PC-9 (cell line): ENCODE data around the gene MAGEB10. TPM values are rescaled to one million over a fixed set of nuclear protein-coding genes. Genes with fewer than 3 reads are reported as not detected.

Experiments used
- BruUV-seq: library from RNA; stranded (reverse); fragments of 400-500 nt; replicated peaks from 2 replicates; lab custom pipeline; 2021; lab: Mats Ljungman, UMichigan
- CTCF ChIA-PET: fragments of 300-600 bp; sonication (Branson Sonifier 250); formaldehyde crosslinking; loops from one replicate; lab custom pipeline; 2022; ENCODE audit warnings: antibody characterized with exemption; lab: Charles Lee
- POLR2A ChIA-PET: fragments of 300-600 bp; sonication (Branson Sonifier 250); formaldehyde crosslinking; loops from one replicate; lab custom pipeline; 2022; ENCODE audit warnings: antibody characterized with exemption; ENCODE audit not compliant: unreplicated experiment; lab: Charles Lee
- DNase-seq, 2 experiments: peaks; one replicate each; pipeline versions ENCODE4 v3.0.0 to v3.0.0-alpha.2; 2015 to 2022; ENCODE audit warnings: mixed read lengths in 1 of 2
- H2AFZ ChIP-seq: fragments of 200-600 bp; sonication (generic); 2 replicates; pipeline ENCODE4 v1.8.1; 2017; ENCODE audit warnings: antibody characterized with exemption
- H3F3A ChIP-seq: fragments of 200-600 bp; sonication (generic); 2 replicates; pipeline ENCODE4 v1.8.1; 2017; ENCODE audit warnings: antibody characterized with exemption, mild to moderate bottlenecking, low read depth; ENCODE audit not compliant: insufficient read depth
- H3K27ac ChIP-seq: fragments of 200-600 bp; sonication (generic); 2 replicates; pipeline ENCODE4 v1.6.1; 2016; ENCODE audit warnings: mixed run types
- H3K27me3 ChIP-seq: fragments of 200-600 bp; sonication (generic); 2 replicates; pipeline ENCODE4 v1.6.1; 2016; ENCODE audit warnings: low read depth, mixed run types; ENCODE audit not compliant: insufficient read depth
- H3K36me3 ChIP-seq: fragments of 200-600 bp; sonication (generic); 2 replicates; pipeline ENCODE4 v1.6.1; 2016; ENCODE audit warnings: low read depth, mixed run types
- H3K4me1 ChIP-seq: fragments of 200-600 bp; sonication (generic); replicated peaks from 2 replicates; pipeline ENCODE4 v1.6.1; 2016; ENCODE audit warnings: mixed run types; ENCODE audit not compliant: insufficient read depth
- H3K4me2 ChIP-seq: fragments of 200-600 bp; sonication (generic); 2 replicates; pipeline ENCODE4 v1.6.1; 2017; ENCODE audit warnings: mixed run types
- H3K4me3 ChIP-seq: fragments of 200-600 bp; sonication (generic); 2 replicates; pipeline ENCODE4 v1.6.1; 2016; ENCODE audit warnings: mixed run types
- H3K79me2 ChIP-seq: fragments of 200-600 bp; sonication (generic); 2 replicates; pipeline ENCODE4 v1.6.1; 2017; ENCODE audit warnings: low read depth, mixed run types
- H3K9me2 ChIP-seq: fragments of 200-600 bp; sonication (generic); 2 replicates; pipeline ENCODE4 v1.8.1; 2017; ENCODE audit warnings: mild to moderate bottlenecking; ENCODE audit not compliant: insufficient read depth
- H3K9me3 ChIP-seq: fragments of 200-600 bp; sonication (generic); 2 replicates; pipeline ENCODE4 v1.8.1; 2016; ENCODE audit warnings: low read depth; ENCODE audit not compliant: insufficient read depth
- H4K20me1 ChIP-seq: fragments of 200-600 bp; sonication (generic); 2 replicates; pipeline ENCODE4 v1.8.1; 2017; ENCODE audit not compliant: insufficient read depth
- EZH2 ChIP-seq: fragments of 200-600 bp; sonication (generic); IDR thresholded peaks from 2 replicates; pipeline ENCODE4 v1.8.0; 2017; ENCODE audit warnings: antibody characterized with exemption, low read depth
- intact Hi-C: fragments of 100-400 bp; cut with micrococcal nuclease; formaldehyde crosslinking; loops from one replicate; pipeline ENCODE4 v1.10.0; 2022; ENCODE audit not compliant: unreplicated experiment
- total RNA-seq: library from RNA; stranded (reverse); gene quantifications from 2 replicates; pipeline ENCODE4 v1.2.3, GENCODE V29; 2021
- TF ChIP-seq, protein P1 (sequence below): fragments of 200-600 bp; sonication (generic); conservative IDR thresholded peaks from 2 replicates; pipeline ENCODE4 v1.6.1; 2017; ENCODE audit warnings: mixed run types, antibody characterized with exemption, mild to moderate bottlenecking, moderate library complexity

MAGEB10 gene
- total RNA-seq, 1 experiment from 2014 or later: not detected

DNA sequence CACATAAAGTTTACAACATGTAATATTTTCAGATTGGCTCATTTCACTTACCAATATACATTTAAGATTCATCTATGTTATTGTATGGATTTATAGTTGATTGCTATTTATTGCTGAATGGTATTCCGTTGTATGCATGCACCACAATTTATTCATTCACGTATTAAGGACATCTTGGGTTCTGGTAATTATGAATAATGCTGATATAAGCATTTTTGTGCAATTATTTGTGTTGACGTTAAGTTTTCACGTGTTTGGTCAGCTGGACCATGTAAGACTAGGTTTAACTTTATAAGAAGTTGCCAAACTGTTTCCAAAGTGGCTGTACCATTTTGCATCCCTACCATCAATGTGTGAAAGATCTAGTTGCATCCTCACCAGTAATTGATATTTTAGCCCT, 35.1 kb downstream of the MAGEB10 start:
- POLR2A ChIA-PET: interaction anchor here (0.6 kb wide), 1 partner anchor 889 kb away, joined by 7 read pairs; no protein-coding TSS in a partner anchor
- H3K9me2 ChIP-seq: no peaks in the 10 kb centered on the region
- H3K79me2 ChIP-seq: no peaks in the 10 kb centered on the region
- H3F3A ChIP-seq: no peaks in the 10 kb centered on the region
- H2AFZ ChIP-seq: no peak overlapping the region
- H3K4me3 ChIP-seq: no peak overlapping the region
- no peak for DNase-seq
- no peaks in the 10 kb centered on the region for H3K36me3 ChIP-seq
- CTCF ChIA-PET: no interaction called here
- H3K4me1 ChIP-seq: no peaks in the 10 kb centered on the region
- H3K27me3 ChIP-seq: no peaks in the 10 kb centered on the region
- no peak overlapping the region for H3K4me2 ChIP-seq
- intact Hi-C loops: no loop called here
- H3K9me3 ChIP-seq: no peaks in the 10 kb centered on the region
- BruUV-seq: no TSS peak
- TF ChIP-seq, protein P1, sequence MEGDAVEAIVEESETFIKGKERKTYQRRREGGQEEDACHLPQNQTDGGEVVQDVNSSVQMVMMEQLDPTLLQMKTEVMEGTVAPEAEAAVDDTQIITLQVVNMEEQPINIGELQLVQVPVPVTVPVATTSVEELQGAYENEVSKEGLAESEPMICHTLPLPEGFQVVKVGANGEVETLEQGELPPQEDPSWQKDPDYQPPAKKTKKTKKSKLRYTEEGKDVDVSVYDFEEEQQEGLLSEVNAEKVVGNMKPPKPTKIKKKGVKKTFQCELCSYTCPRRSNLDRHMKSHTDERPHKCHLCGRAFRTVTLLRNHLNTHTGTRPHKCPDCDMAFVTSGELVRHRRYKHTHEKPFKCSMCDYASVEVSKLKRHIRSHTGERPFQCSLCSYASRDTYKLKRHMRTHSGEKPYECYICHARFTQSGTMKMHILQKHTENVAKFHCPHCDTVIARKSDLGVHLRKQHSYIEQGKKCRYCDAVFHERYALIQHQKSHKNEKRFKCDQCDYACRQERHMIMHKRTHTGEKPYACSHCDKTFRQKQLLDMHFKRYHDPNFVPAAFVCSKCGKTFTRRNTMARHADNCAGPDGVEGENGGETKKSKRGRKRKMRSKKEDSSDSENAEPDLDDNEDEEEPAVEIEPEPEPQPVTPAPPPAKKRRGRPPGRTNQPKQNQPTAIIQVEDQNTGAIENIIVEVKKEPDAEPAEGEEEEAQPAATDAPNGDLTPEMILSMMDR: no peak
- no peak for TF ChIP-seq EZH2
- no peaks in the 10 kb centered on the region for H4K20me1 ChIP-seq
- no peak overlapping the region for H3K27ac ChIP-seq

GRCh38 chrX:27860337-27860736, 52.5 kb downstream of the MAGEB10 start:
- no peaks in the 10 kb centered on the region for H3K36me3 ChIP-seq
- H3K9me2 ChIP-seq: no peaks in the 10 kb centered on the region
- intact Hi-C loops: no loop called here
- H3F3A ChIP-seq: no peaks in the 10 kb centered on the region
- no peaks in the 10 kb centered on the region for H4K20me1 ChIP-seq
- CTCF ChIA-PET: no interaction called here
- no peaks in the 10 kb centered on the region for H3K79me2 ChIP-seq
- no TSS peak for BruUV-seq
- no peak overlapping the region for H3K4me3 ChIP-seq
- POLR2A ChIA-PET: no interaction called here
- no peaks in the 10 kb centered on the region for H3K27me3 ChIP-seq
- no peaks in the 10 kb centered on the region for H3K4me1 ChIP-seq
- no peak overlapping the region for H3K4me2 ChIP-seq
- no peak for DNase-seq
- TF ChIP-seq, protein P1: no peak
- no peak for TF ChIP-seq EZH2
- no peak overlapping the region for H3K27ac ChIP-seq
- H3K9me3 ChIP-seq: no peaks in the 10 kb centered on the region
- no peak overlapping the region for H2AFZ ChIP-seq

DNA sequence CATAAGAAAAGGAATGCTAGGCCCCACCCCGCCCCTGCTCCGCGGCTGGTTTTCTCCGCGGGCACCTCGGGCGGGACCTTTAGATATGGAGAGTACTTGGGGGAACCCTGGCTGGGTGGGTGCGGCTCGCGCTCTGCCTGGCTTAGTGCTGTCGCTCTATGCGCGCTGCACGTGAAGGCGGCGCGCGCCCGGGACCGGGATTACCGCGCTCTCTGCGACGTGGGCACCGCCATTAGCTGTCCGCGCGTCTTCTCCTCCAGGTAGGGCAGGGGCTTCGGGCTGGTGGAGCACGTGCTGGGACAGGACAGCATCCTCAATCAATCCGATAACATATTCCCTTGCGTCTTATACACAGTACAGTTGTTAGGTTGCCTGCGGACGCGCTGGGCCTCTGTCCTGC, 56.0 kb downstream of the MAGEB10 start:
- H3K4me3 ChIP-seq: no peak overlapping the region
- no peaks in the 10 kb centered on the region for H3K4me1 ChIP-seq
- H3K9me2 ChIP-seq: no peaks in the 10 kb centered on the region
- TF ChIP-seq, protein P1: no peak
- no peak for TF ChIP-seq EZH2
- ChIA-PET POLR2A (no interaction called here), CTCF (no interaction called here)
- H3K27ac ChIP-seq: no peak overlapping the region
- no peak for DNase-seq
- H4K20me1 ChIP-seq: no peaks in the 10 kb centered on the region
- H3F3A ChIP-seq: no peaks in the 10 kb centered on the region
- H3K27me3 ChIP-seq: no peaks in the 10 kb centered on the region
- no TSS peak for BruUV-seq
- H3K9me3 ChIP-seq: no peaks in the 10 kb centered on the region
- H3K36me3 ChIP-seq: no peaks in the 10 kb centered on the region
- intact Hi-C loops: no loop called here
- no peak overlapping the region for H2AFZ ChIP-seq
- no peaks in the 10 kb centered on the region for H3K79me2 ChIP-seq
- H3K4me2 ChIP-seq: no peak overlapping the region

Other genes starting within 250 kb of the MAGEB10 start
- gene DCAF8L2, start 217.6 kb upstream of the MAGEB10 start, total RNA-seq: 5.6 and 7.7 TPM in 2 replicates
- gene DCAF8L1, start 173.5 kb downstream of the MAGEB10 start, total RNA-seq: 0.15 and 0.20 TPM in 2 replicates